HepG2 (cell line): Measurements from ENCODE around the gene GALNTL6. TPM values are rescaled to one million over a fixed set of nuclear protein-coding genes. Genes with fewer than 3 reads are reported as not detected.

Experiments
- ATAC-seq: fragments of 200-7000 bp; cut with Tn5 transposase; 3 replicates; pipeline ENCODE4 v1.9.1; 2020; ENCODE audit warnings: mild to moderate bottlenecking, moderate library complexity
- BruUV-seq: library from RNA; stranded (reverse); fragments of 400-500 nt; replicated peaks from 2 replicates; lab custom pipeline; 2021; lab: Mats Ljungman, UMichigan
- CTCF ChIA-PET: fragments of 300-600 bp; formaldehyde crosslinking; extraction: SDS; loops from one replicate; lab custom pipeline; 2021; ENCODE audit warnings: low total read pairs, inconsistent platforms, low intra/inter-chr PET ratio; lab: Yijun Ruan, JAX
- POLR2A ChIA-PET: fragments of 350-600 bp; sonication (Branson Sonifier 250); formaldehyde crosslinking; loops from one replicate; lab custom pipeline; 2020; ENCODE audit warnings: antibody characterized with exemption, inconsistent platforms; lab: Yijun Ruan, JAX
- DNase-seq: peaks from one replicate; pipeline ENCODE4 v3.0.0-alpha.2; 2015; ENCODE audit warnings: low spot score
- FAIRE-seq: peaks from 3 replicates; lab custom pipeline; 2011; peaks lifted over from hg19 to GRCh38; lab: Jason Lieb, UNC
- H2AFZ ChIP-seq: one replicate; pipeline ENCODE4 v1.6.1; 2011; ENCODE audit warnings: low read length, inconsistent platforms
- H3K27ac ChIP-seq: fragments of 300-600 bp; 3 replicates; pipeline ENCODE4 v1.8.0; 2011; ENCODE audit warnings: mixed run types, mild to moderate bottlenecking, mixed read lengths, low read length, inconsistent platforms; ENCODE audit not compliant: insufficient read depth; ENCODE audit errors: extremely low read length
- H3K27me3 ChIP-seq, 2 experiments: fragments of 200-600 bp in 1 of 2; 2 replicates in 1 of 2; 3 replicates in 1 of 2; pipeline versions ENCODE4 v1.6.0 to v1.8.0; 2011; ENCODE audit warnings: low read length in 2 of 2, mild to moderate bottlenecking in 2 of 2, moderate library complexity in 2 of 2, inconsistent platforms in 1 of 2; ENCODE audit not compliant: insufficient read depth in 2 of 2, control insufficient read depth in 1 of 2
- H3K36me3 ChIP-seq, 2 experiments: fragments of 200-600 bp in 1 of 2; replicated peaks in 1 of 2; 2 replicates in 1 of 2; 3 replicates in 1 of 2; pipeline versions ENCODE4 v1.5.1 to v1.8.0; 2011; ENCODE audit warnings: low read length in 2 of 2, inconsistent platforms in 1 of 2; ENCODE audit not compliant: insufficient read depth in 2 of 2, control insufficient read depth in 1 of 2
- H3K4me1 ChIP-seq: 2 replicates; pipeline ENCODE4 v1.5.1; 2012; ENCODE audit warnings: low read length, inconsistent platforms; ENCODE audit not compliant: insufficient read depth
- H3K4me2 ChIP-seq: 2 replicates; pipeline ENCODE4 v1.6.0; 2011; ENCODE audit warnings: low read depth, low read length, inconsistent platforms
- H3K4me3 ChIP-seq, 3 experiments: fragments of 200-600 bp in 1 of 3; sonication (generic), shearing (Covaris generic) in 1 of 3; replicated peaks in 1 of 3; 2 replicates each; pipeline ENCODE4 v1.5.1; 2011 to 2016; ENCODE audit warnings: low read length in 3 of 3, inconsistent platforms in 2 of 3, low read depth in 2 of 3, mild to moderate bottlenecking in 2 of 3, control low read depth in 1 of 3, mixed read lengths in 1 of 3; ENCODE audit not compliant: insufficient read depth in 1 of 3
- H3K79me2 ChIP-seq: one replicate; pipeline ENCODE4 v1.6.1; 2011; ENCODE audit warnings: low read length, inconsistent platforms; ENCODE audit not compliant: insufficient read depth
- H3K9ac ChIP-seq: 2 replicates; pipeline ENCODE4 v1.6.0; 2011; ENCODE audit warnings: mild to moderate bottlenecking, low read depth, low read length, inconsistent platforms; ENCODE audit not compliant: insufficient read depth
- H3K9me3 ChIP-seq: 2 replicates; pipeline ENCODE4 v1.5.1; 2012; ENCODE audit warnings: mild to moderate bottlenecking, low read length
- H4K20me1 ChIP-seq: 2 replicates; pipeline ENCODE4 v1.6.0; 2011; ENCODE audit warnings: inconsistent platforms, mild to moderate bottlenecking, low read length, moderate library complexity; ENCODE audit not compliant: insufficient read depth
- ATRX ChIP-seq: sonication (generic); formaldehyde crosslinking; IDR thresholded peaks from 2 replicates; pipeline ENCODE4 v1.4.0; 2020; ENCODE audit warnings: missing genetic modification reagents, borderline replicate concordance
- GTF2F1 ChIP-seq: fragments of 150-350 bp; IDR thresholded peaks from 2 replicates; pipeline ENCODE4 v1.6.1; 2014; ENCODE audit warnings: low read length
- HCFC1 ChIP-seq: fragments of 150-350 bp; IDR thresholded peaks from 2 replicates; pipeline ENCODE4 v1.6.1; 2014; ENCODE audit warnings: low read depth, low read length
- IKZF5 ChIP-seq: IDR thresholded peaks from 2 replicates; pipeline ENCODE4 v1.6.1; 2018; ENCODE audit warnings: missing genetic modification reagents, mild to moderate bottlenecking, missing compliant biosample characterization
- PRPF4 ChIP-seq: fragments of 200-400 bp; formaldehyde crosslinking; IDR thresholded peaks from 2 replicates; pipeline ENCODE4 v1.6.1; 2016; ENCODE audit warnings: low read length, low read depth; ENCODE audit not compliant: poor library complexity, severe bottlenecking
- TRAFD1 ChIP-seq: sonication (generic); formaldehyde crosslinking; IDR thresholded peaks from 2 replicates; pipeline ENCODE4 v1.5.1; 2020; ENCODE audit warnings: missing genetic modification reagents, mild to moderate bottlenecking, borderline replicate concordance
- ZMYM4 ChIP-seq: sonication (generic); formaldehyde crosslinking; IDR thresholded peaks from 2 replicates; pipeline ENCODE4 v1.8.1; 2023; ENCODE audit warnings: mild to moderate bottlenecking, missing genetic modification reagents
- ZNF768 ChIP-seq: sonication (generic); formaldehyde crosslinking; IDR thresholded peaks from 2 replicates; pipeline ENCODE4 v1.4.0; 2020; ENCODE audit warnings: missing genetic modification reagents
- WGBS: methylation state at CpG from one replicate; pipeline ENCODE4 v1.1.6; 2017; ENCODE audit warnings: low lambda C conversion rate; 5-methylcytosine and 5-hydroxymethylcytosine counted together
- in situ Hi-C: cut with HindIII; loops from 2 replicates; pipeline ENCODE4 v1.10.0; 2017; ENCODE audit warnings: low pct_unique_long_range_greater_than_20kb; ENCODE audit not compliant: extremely low pct_ligation_motif_present
- intact Hi-C: fragments of 100-400 bp; cut with micrococcal nuclease; formaldehyde crosslinking; loops from one replicate; pipeline ENCODE4 v1.10.0; 2022; ENCODE audit not compliant: unreplicated experiment
- polyA plus RNA-seq, 8 experiments: library from polyadenylated mRNA; depleted of rRNA in 3 of 8; stranded (reverse) in 7 of 8; unstranded in 1 of 8; fragments of >200 nt; fragmentation: Illumina TruSeq in 4 of 8; extraction: Trizol in 4 of 8; gene quantifications; 2 replicates each; pipeline versions ENCODE4 v1.2.1 to v1.2.3, GENCODE V29; 2011 to 2016; ENCODE audit warnings: low read depth in 4 of 8, missing spikeins in 1 of 8, mixed read lengths in 1 of 8; ENCODE audit not compliant: insufficient read depth in 1 of 8
- total RNA-seq, 5 experiments: library from RNA; depleted of rRNA; stranded (reverse); fragments of >200 nt; fragmentation: Illumina TruSeq; extraction: Trizol; gene quantifications; 2 replicates each; pipeline ENCODE4 v1.2.3, GENCODE V29; 2016; ENCODE audit warnings: low read depth in 1 of 5

The GALNTL6 gene
- total and polyA plus RNA-seq, 2 of the 13 experiments (the other 11 are each of a cell fraction or from before 2014, with no cell fraction given), result not detected

DNA sequence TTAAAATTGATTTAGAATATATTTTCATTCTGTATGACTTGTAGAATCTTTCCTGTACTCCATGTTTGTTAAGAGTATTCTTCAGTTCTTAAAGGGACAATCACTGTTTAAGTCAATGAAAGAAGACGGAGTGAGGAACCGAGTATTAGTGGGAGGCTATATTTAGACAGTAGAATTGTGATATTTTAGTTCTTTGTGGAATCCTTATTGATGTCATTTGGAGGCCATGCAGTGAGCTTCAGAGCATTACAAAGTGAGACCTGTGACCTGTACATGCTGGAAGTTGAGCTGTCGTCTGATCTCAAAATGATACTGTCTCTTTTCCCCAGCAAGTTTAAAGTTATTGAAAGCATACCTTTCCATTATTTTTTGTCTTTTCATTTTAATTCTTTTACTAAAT is 394.7 kb downstream of the GALNTL6 start:
- intact Hi-C loops, result loop anchor here (10.0 kb wide), 1 partner anchor 163 kb away; no protein-coding TSS in a partner anchor
- H3K4me2 ChIP-seq, result no peak overlapping the region
- no peaks in the 10 kb centered on the region for H3K9me3 ChIP-seq
- no peaks in the 10 kb centered on the region for H3K27me3 ChIP-seq
- CTCF ChIA-PET, result no interaction called here
- DNase-seq (no peak), ATAC-seq (no peak)
- no peak overlapping the region for H3K9ac ChIP-seq
- TF ChIP-seq ATRX (no peak), IKZF5 (CRISPR knock-in tag) (no peak), PRPF4 (no peak), TRAFD1 (CRISPR knock-in tag) (no peak), GTF2F1 (no peak), HCFC1 (no peak), ZMYM4 (CRISPR knock-in tag) (no peak), ZNF768 (CRISPR knock-in tag) (no peak)
- TF ChIP-seq, all 625 proteins: peak for 0
- no TSS peak for BruUV-seq
- in situ Hi-C loops, result loop anchor here (25.0 kb wide), 1 partner anchor 371 kb away; no protein-coding TSS in a partner anchor
- no peak overlapping the region for H3K27ac ChIP-seq
- H3K36me3 ChIP-seq, result no peaks in the 10 kb centered on the region
- H3K4me1 ChIP-seq, result no peaks in the 10 kb centered on the region
- WGBS, result 1% methylated on average over 3 of the region's 3 CpGs
- POLR2A ChIA-PET, result no interaction called here
- no peak overlapping the region for H3K4me3 ChIP-seq
- no peak for FAIRE-seq
- no peaks in the 10 kb centered on the region for H4K20me1 ChIP-seq
- H3K79me2 ChIP-seq, result no peaks in the 10 kb centered on the region
- H2AFZ ChIP-seq, result no peak overlapping the region
